ENCODE measurements around the gene UTP3.

The UTP3 gene

GRCh38 chr4:70704215-70704930, 16.0 kb downstream of the UTP3 start:
- peak; percentile 75 for ATAC-seq
- TF ChIP-seq TSHZ2 (CRISPR knock-in tag; IDR thresholded peaks at IDR 0.05) = peak; percentile 14; the same call in 1 of the 2 replicates
- TF ChIP-seq PATZ1 (CRISPR knock-in tag; IDR thresholded peaks at IDR 0.05; ENCODE audit: borderline replicate concordance) = peak; percentile 79; the same call in 1 of the 2 replicates
- no peak for TF ChIP-seq ESRRG (CRISPR knock-in tag; IDR thresholded peaks at IDR 0.05)
- TF ChIP-seq ISL1 (CRISPR knock-in tag; IDR thresholded peaks at IDR 0.05) = no peak

- peak; percentile 34 for ATAC-seq
Measured at GRCh38 chr4:70704931-70705182, 16.5 kb downstream of the UTP3 start.

More at GRCh38 chr4:70704931-70705182, 16.5 kb downstream of the UTP3 start:
- TF ChIP-seq RARB (CRISPR knock-in tag; IDR thresholded peaks at IDR 0.05) (no peak), TSHZ2 (CRISPR knock-in tag; IDR thresholded peaks at IDR 0.05) (no peak), TOX (CRISPR knock-in tag; IDR thresholded peaks at IDR 0.05; ENCODE audit: borderline replicate concordance) (no peak), PATZ1 (CRISPR knock-in tag; IDR thresholded peaks at IDR 0.05; ENCODE audit: borderline replicate concordance) (no peak), ZFP30 (CRISPR knock-in tag; IDR thresholded peaks at IDR 0.05) (no peak), CSRNP3 (CRISPR knock-in tag; IDR thresholded peaks at IDR 0.05) (no peak), GLIS3 (CRISPR knock-in tag; IDR thresholded peaks at IDR 0.05) (no peak), CREB5 (CRISPR knock-in tag; IDR thresholded peaks at IDR 0.05; ENCODE audit: low read depth) (no peak), ZNF8 (CRISPR knock-in tag; IDR thresholded peaks at IDR 0.05) (no peak), BACH2 (CRISPR knock-in tag; IDR thresholded peaks at IDR 0.05; ENCODE audit: borderline replicate concordance) (no peak), ISL1 (CRISPR knock-in tag; IDR thresholded peaks at IDR 0.05) (no peak), ZC3H10 (CRISPR knock-in tag; IDR thresholded peaks at IDR 0.05) (no peak), ESRRG (CRISPR knock-in tag; IDR thresholded peaks at IDR 0.05) (no peak), PPARA (CRISPR knock-in tag; IDR thresholded peaks at IDR 0.05; ENCODE audit: borderline replicate concordance) (no peak)
